Activated T-cell treated with anti-CD3 and anti-CD28 coated beads for 24 hours (primary cell): ENCODE data around the gene PSMB7.

Experiments
- DNase-seq: peaks from one replicate; pipeline ENCODE4 v3.0.0-alpha.2; 2020; ENCODE audit warnings: low read depth

PSMB7 gene

DNA sequence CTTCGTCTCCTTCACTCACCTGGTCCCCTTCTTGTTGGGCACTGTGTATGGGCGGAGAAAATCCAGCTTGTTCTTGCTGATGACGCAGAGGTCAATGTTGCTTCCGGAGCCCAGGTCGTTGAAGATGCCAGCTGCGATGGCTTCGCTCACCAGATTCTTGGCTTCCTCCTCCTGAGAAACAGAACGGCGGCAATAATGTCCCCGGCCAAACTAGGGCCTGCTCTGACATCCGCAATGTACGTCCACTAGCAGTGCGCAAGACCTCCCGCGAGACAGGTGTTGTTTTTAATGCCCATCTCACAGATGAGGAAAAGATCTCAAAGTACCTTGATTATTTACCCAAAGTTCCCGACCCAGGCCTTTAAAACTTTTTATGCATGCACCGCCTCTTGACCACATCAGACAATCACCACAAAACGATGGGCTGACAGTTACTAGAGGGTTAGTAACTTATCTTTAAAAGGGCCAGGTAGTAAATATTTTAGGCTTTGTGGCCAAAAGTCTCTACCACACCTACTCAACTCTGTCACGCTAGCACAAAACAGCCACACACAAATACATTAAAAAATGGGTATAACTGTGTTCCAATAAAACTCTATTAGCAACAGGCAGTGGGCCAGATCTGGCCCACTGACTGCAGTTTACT lies 58.4 kb downstream of the PSMB7 start:
- no peak for DNase-seq

DNA sequence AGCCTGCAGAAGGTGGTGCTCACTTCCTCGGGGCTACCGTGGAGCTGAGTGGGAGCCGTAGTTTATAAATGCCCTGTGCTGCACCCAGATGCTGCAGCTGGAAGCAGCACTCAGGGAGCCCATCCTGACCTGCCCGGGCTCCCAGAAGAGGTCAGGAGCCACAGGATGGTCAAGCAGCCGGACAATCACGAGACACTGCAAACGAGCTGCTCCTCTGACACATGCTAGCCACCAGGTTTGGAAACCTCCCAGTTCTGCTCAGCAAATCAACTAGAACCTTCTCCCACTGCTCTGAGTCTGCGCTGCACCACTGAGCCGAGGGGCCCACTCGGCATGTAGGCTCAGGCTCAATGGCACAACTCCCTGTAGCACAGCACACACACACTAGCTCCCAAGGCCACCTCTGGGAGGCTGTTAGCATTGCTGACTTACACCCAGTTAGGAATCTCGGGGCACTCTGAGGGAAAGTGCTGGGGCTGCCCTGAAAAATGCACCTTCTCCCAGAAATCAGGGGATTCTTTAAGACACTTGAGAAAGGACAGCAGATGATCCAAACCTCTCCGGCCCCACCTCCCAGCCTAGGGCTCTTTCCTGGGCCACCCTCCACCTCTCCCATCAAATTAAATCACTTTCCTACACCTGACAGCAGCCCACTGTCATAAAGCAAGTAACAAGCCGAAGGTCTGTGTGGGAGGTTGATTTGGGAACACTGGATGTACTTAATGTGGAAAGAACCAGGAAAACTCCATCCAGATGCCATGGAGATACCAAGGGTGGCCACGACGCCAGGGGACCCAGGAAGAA lies 59.1 kb downstream of the PSMB7 start:
- DNase-seq, result no peak

GRCh38 chr9:124355039-124355940 lies 60.0 kb downstream of the PSMB7 start:
- no peak for DNase-seq

DNA sequence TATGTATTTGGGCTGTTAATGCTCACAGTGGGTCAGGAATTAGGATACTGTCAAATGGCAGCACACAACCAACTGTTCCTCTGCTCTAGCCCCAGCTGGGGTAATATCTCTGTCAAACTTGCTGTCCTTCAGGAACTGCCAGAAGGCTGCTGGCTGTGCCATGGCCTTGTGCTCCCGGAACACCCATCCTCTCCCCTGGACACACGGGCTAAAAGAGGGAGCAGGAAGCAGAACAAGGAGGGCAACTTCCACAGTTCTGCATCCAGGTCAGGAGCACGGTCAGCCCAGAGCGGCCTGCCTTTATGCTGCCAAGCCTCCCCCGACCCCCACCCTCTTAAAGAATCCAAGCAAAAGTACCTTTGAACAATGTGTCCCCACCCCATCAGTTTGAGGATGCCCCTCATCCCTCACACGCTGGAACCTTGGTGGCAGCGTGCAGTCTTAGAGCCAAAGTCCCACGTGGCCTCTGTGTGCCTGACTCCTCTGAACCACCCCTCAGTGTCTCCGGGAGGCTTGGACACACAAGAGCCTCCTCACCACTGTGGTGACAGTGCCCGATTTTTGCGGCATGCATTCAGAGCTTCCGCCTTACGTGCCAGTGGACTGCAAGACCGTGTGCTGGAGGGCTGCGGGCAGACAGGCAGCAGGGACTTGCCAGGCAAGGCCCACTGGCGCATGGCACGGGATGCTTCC lies 60.8 kb downstream of the PSMB7 start:
- DNase-seq, result no peak

- no peak for DNase-seq
Observed at GRCh38 chr9:124353811-124354274, 61.4 kb downstream of the PSMB7 start.

- DNase-seq, result no peak
Observed at GRCh38 chr9:124353166-124353768, 62.0 kb downstream of the PSMB7 start.

DNA sequence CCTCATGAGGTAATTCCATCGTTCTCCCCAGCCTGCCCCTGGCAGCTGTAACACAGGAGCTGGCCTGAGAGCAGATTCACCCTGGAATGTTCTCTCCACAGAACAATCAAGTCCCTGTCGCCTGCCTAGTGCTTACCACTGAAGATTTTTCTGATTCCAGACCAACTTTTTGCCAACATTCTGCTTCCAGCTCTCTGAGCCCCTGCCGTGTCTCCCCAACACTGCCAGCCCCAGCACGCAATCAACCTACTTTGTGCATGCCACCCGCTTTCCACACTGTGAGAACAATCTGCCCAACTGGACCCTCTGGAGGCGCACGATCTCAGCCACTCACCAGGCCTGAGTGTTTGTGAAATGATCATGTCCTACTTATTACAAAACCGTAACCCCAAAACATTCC lies 62.6 kb downstream of the PSMB7 start:
- DNase-seq, result no peak

DNA sequence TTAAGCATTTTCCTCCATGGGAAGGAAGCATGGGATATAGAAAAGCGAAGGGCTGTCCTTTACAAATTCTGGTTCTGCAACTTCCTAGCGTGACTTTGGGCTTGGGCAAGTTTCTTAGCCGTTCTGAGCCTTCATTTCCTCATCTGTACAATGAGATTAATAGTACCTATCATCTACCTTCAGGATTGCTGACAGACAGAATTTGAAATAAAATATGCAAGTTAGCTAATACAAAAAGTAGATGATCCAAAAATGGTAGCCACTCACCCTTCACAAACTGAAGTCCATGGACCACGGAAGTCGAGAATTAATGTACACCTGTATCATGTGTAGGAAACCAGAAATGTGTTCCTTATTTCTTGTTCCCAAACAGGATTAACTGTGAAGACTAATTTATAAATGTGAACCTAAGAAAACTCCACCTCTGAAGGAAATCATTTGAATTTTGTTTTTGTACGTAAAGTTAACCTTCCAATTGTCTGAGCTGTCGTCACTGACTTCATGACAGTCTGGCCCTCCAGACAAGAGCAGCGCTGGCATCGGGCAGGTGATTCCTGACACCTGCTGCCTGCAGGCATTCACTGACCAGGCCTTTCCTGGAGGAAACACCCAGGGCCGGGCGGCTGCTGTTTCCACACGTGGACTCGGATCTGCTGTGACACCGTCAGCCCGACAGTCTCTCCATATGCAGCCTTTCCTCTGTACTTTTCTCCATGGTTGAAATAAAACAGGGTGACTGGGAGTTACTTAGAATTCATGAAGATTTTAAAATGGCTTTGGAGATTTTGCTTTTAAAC lies 63.4 kb downstream of the PSMB7 start:
- no peak for DNase-seq

- no peak for DNase-seq
Observed at GRCh38 chr9:124350494-124351263, 64.6 kb downstream of the PSMB7 start.

- DNase-seq, result no peak
Observed at GRCh38 chr9:124349675-124350493, 65.4 kb downstream of the PSMB7 start.

- no peak for DNase-seq
Observed at GRCh38 chr9:124349267-124349666, 66.0 kb downstream of the PSMB7 start.

DNA sequence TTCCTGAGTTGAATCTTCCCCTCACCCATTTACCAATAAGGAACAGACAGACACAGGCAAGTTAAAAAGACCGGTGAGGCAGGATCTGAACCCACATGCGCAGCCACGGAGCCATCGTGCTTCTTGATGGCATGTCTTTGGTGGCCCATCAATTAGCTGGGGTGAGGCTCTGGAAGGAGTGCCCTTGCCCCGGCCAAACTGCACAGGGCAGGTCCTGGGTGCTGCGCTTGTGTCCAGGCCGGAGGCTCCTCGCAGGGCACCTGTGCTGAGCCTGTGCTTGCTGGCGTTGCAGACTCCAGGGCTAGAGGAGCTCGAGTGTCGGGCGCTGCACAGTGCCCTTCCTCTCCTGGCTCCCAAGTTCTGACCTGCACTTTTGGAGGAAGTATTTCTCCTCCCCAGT lies 66.4 kb downstream of the PSMB7 start:
- no peak for DNase-seq

- DNase-seq, result no peak
Observed at GRCh38 chr9:124348363-124348762, 66.9 kb downstream of the PSMB7 start.

DNA sequence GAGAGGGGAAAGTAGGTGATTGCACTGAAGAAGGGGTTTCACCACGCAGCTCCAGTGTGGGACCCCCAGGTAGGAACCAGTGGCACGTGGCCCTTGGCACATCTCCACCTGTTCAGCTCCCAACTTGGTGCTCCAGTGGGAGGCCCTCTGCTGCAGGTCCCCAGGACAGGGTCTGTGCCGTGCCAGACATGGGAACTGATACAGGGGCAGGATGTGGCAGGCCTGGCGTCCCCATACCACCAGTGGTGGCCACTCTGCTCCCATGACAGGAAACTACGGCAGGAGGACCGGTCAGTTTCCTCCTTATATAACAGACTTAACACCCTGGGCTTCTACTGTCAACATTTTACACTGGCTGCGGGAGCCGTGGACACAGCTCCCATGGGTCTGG lies 67.3 kb downstream of the PSMB7 start:
- no peak for DNase-seq

DNA sequence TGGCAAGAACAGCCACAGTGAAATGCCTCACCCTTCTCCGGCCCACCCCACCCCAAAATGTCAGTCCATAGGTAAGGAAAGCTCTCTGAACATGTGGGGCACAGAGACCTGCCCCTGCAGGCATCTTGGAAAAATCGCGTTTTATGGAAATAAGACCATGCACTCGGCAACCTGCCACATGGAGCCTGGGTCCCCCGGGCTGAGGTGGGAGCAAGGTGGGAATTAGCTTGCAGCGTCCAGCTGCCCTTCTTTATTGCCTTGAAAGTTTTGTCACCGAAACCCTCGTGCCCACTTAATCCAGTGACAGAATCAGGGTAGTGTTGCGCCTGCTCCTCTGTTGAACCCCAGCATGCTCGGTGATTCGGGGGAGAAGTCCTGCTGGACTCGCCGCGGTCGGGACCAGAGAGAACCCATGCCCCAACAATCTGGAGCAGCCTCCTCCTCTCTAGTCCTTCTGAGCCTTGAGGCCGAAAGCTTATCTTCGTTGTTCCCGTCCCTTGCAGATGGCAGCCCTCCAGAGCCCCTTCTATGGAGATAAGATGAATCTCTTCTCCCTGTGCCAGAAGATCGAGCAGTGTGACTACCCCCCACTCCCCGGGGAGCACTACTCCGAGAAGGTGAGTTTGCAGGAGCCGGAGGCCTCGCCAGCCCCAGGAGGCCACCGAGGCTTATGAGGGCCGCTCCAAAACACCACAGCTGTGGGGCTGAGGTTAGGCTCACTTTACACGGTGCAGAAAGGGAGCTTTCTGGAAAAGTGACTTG lies 67.9 kb downstream of the PSMB7 start:
- no peak for DNase-seq

GRCh38 chr9:124346347-124347163 lies 68.7 kb downstream of the PSMB7 start:
- no peak for DNase-seq

DNA sequence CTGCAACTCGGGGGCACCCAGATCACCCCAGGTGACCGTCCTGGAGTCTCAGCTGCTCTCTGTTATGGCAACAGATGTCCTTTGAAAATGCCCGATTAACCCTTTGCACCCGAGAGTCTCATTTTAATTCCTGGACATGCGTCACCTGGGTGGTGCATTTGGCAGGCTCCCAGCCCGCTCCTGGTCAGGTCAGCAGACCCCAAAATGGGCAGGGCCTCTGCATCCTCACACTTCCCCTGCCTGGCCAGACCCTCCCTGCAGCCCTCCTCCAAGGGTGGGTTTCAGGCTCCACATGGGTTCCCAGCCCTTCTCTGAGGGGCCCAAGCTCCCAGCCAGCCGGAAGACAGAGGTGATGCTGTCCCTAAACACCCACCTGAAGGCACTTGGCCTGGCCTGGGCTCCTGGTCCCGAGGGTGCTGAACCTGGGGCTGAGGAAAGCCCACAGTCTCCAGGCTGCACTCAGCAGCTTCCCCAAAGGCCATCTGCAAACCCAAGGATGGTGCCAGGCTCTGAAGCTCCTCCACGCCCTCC lies 69.4 kb downstream of the PSMB7 start:
- no peak for DNase-seq
